Measurements from ENCODE around the gene BEGAIN.

BEGAIN gene

GRCh38 chr14:100546051-100546443 lies 41.2 kb downstream of the BEGAIN start:
- DNase-seq: no peak

DNA sequence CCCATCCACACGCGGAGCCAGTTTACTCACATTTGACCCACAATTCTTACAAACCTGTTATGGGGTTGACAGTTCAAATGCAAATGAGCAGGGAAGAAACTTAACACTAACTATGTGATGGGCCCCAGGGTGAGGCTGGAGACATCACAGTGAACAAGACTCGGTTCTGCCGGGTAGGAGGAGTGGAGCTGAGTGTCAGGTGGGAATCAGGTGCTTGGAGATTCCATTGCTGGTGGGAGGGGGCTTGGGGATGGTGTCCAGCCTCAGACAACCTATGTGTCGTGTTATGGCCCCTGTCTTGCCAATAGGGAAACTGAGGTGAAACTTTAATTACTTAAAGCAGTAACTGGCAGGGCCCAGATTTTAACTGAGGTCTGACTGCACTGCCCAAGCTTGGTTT lies 41.9 kb downstream of the BEGAIN start:
- no peak for DNase-seq

DNA sequence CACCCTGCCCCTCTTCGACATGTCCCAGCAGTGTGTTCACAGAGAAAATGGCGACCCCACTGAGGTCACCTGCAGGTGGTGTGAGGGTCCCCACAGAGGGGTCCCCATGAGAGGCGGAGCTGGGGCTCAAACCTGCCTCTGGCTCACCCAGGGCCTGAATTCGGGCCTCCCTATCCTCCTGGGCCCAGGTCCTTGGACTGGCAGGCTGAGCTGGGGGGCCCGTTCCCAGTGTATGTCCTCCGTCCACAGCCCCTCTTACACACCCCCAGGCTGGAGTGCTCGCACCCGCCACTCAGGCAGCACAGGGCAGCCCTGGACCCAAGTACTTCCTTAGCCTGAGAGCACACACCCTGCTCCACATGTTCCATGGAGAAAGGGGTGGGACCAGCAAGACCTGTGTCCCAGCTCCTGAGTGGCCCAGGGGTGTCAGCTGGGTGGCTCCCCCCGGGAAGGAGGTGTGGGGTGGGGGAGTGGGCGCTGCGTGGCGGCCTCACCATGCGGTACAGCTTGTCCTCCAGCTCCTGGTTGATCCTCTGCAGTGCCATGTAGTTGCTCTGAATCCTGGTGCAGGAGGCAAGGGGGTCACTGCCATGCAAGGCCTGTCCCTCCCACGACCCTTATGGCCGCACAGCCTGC lies 42.6 kb downstream of the BEGAIN start:
- DNase-seq: no peak

GRCh38 chr14:100543471-100544455 lies 43.5 kb downstream of the BEGAIN start:
- no peak for DNase-seq

- DNase-seq: no peak
Observed at GRCh38 chr14:100542619-100543205, 44.5 kb downstream of the BEGAIN start.

DNA sequence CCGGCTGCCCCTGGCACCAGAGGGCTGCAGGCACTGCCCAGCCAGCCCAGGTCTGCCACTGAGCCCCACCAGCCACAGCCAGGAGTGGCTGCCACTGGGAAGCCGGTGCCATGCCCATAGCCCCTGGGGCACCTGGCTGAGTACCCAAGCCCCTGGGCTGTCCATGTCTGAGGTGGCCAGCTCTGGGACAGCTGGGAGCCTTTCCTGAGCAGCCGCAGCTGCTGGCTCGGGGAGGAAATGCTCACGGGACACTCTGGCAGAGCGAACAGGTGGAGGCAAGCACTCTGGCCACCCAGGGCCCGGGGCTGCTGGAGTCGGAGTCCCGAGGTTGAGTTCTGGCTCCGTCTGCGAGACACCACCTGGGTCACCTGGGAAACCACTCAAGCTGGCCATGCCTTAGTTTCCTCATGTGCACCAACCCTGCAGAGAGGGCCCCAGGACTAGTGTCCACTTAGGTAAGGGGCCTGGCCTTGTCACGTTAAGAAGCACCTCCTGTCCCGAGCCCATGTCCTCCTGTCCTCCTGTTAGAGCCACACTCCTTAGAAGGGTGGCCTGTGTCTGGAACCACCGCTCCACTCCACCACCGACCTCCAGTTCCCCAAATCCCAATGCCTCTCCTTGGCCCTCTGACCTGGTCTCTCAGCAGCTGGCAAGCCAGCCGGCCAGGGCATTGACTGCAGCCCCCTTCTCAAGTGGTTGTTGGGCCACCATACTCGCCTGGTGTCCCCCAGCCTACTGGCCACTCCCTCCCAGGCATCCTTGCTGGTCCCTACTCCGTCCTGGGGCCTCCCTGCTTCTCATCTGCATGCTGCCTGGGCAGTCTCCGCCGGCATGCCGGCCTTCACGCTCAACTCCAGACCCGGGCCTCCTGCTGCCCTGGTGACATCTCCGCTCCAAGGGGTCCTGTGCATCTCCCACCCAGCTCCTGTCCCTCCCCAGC lies 45.3 kb downstream of the BEGAIN start:
- DNase-seq: no peak

DNA sequence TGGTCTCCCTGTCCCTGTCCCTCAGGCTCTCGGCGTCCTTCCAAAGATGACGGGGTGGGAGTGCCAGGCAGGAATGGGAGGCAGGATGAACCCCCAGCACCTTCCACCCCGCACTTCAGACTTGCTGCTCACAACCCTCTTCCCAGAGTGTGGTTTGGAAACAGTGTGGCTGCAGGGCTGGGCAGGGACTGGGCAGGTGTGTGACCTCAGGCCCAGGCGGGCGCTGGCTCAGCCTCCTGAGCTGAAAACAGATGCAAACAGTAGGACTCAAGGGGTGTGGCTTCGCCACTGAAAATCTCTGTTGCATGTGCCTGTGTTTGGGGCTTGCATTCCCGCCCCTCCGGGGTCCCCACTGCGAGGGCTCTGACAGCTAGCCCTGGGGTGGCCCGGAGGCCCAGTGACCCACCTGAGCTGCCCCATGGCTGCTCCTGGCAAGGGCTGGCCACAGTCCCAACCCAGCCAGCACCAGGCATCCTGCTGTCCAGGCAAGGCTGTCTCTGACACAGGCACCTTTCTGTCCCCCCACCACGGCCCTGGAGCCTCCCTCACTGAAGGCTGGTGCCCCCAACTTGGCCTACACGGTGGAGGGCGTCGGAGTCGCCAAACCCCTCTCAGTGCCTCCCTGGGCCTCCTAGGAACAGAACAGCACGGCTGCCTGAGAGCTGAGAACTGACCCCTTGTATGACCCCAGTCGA lies 46.1 kb downstream of the BEGAIN start:
- no peak for DNase-seq

DNA sequence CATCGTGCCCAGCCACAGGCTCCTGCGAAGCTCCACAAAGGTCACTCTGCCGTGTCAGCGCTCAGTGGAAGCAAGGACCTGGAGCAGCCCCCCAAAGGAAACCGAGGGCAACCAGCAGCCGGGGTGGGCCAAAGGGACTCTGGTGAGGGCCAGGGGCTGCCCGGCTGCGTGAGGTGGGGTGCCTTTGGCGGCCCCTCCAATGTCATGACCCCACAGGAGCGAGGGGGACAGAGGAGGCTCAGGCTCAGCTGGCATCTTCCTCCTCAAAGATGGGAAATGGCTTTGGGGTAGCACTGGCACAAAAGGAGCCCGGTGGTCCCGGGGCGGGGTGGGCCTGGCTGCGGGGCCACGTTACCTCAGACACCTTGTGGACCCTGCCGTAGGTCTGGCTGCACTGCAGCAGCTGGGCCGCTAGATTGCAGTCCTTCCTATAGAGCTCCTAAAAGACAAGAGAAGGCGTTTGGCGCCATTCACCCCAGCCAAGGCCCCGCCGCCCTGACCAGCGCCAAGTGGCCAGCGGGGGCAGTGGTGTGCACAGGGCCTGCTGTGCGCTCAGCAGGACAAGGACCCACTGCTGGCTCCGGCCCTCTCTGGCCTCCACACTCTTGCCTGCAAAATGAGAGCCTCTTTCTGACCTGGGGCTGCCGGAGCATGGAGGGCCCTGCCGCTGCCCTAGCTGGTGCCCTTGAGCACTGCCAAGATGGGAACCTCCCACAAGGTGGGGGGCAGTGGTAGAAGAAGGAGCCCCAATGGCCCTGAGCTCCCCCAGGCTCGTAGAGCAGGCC lies 46.9 kb downstream of the BEGAIN start:
- DNase-seq: no peak

DNA sequence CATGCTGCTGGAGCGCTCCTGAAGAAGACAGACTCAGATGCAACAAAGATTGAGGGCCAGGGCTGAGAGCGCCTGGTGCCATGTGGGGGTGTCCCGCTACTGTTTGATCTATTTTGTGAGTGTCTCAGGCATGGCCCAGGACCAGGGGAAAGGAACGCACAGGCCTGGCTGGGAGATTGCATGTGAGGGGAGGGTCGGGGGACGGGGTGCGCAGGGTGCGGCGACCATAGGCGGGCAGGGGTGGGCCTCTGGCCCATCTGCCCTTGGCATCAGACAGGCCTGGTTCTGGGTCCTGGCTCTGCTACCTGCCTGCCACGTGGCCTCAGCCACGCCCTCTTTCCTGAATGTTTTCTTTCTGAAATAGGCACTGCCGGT lies 47.5 kb downstream of the BEGAIN start:
- no peak for DNase-seq

GRCh38 chr14:100539003-100539660 lies 48.1 kb downstream of the BEGAIN start:
- no peak for DNase-seq

DNA sequence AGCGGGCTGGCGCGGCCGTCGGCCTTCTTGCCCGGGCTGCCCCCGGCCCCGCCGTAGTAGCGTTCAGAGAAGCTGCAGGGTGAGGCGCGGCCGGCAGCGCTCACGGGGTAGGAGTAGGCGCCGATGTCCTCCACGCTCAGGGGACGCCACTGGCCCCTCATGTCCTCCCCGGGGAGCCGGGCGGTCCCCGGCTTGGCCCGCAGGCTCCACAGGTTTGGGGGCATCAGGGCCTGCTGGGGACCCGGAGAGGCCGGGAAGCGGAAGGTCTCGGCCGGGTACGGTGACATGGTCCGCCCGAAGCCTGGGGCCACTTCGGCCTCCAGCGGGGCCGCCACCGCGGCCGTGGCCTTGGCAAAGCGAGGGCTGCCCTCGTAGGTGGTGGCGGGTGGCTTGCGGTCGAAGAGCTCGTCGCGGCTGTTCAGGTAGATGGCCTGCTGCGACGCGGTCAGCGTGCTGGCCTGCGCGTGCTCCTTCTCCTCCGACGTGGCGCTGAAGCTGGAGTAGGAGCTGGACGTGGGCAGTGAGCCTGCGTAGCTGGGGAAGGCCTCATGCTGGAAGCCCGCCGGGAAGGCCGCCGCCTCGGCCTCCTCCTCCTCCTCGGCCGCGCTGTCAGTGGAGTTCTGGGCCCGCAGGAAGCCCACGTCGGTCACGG lies 48.7 kb downstream of the BEGAIN start:
- DNase-seq: no peak

GRCh38 chr14:100537446-100538350 lies 49.5 kb downstream of the BEGAIN start:
- DNase-seq: no peak

- DNase-seq: no peak
Observed at GRCh38 chr14:100536721-100537445, 50.3 kb downstream of the BEGAIN start.

DNA sequence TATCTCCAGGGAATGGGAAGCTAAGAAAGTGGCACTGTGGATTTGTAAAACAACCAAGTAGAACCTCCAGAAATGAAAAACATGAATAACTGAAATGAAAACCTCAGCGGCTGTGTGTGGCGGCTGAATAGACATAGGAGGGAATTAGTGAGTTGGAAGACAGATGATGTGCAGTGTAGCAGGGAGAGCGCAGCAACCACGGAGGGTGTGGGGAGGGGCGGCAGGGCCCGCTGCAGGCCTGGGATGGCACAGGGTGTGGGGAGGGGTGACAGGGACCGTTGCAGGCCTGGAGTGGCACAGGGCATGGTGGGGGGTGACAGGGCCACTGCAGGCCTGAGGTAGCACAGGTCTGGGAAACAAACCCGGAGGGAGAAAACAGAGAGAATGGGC lies 51.1 kb downstream of the BEGAIN start:
- no peak for DNase-seq

DNA sequence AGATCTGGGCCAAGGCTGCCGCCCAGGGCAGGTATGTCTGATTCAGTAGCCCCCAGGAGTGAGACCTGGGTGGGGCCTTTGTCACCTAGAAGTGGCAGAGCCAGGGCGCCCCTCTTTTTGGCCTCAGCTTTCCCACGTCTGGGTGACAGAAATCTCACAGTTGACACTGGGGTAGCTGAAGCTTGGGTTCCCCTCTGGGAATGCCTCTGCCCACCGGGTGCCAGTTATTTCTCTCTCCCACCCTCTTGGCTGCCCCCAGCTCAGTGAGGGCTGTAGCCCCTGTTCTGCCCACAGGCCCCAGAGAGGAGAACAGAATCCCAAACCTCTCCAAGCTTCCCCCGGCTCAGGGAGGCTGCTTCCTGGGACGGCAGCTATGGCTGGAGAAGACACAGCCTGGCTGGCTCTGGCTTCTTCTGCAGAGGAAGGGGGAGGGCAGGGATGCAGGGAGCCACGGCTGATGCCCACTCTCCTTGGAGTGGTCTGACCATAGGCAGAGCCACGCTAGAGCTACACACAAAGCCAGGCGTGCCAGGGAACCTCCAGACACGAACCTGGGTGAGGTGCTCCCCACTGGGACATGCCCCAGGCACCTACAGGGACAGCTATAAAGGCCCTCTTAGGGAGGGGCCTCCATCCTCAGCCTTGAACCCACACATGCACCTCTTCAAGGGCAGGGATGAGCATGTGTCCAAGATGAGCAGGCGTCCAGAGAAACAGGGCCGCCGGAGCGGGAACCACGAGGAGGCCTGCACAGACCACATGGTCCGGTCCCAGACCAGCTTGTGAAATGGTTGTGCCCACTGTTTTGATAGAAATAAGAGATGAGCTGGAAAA lies 51.7 kb downstream of the BEGAIN start:
- DNase-seq: no peak

DNA sequence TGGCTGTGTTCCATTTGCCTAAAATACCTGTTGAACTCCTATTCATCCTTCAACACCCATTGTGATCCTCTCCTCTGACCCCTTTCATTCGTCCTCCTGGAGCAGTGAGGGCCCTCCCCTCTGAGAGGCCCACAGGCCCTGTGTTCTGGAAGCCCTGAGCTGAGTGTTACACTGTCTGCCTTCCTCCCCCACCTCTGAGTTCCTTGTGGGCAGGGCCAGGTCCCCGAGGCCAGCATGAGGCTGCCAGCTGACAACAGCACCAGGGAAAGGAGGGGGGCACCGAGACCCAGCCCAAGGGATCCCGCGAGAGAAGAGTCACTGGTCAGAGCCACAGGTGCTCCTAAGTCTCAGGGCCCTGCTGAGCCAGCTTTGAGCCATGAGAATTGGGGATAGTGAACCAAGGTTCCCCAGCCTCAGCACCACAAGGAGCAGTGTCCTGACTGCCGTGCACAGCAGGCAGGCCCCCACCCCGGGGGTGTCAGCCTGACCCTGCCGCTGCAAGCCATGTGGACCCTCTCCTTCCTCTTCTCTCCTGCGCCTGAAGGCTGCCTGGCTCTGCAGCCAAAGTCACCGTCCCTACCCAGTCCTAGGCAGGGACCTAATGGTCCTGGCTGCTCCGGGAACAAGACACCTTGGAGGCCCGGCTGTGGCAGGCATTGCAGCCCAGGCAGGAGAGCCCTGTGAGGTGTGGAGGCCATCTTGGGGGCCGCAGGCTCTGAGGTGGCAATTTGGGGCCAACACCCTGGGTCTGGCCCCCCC lies 52.5 kb downstream of the BEGAIN start:
- DNase-seq: no peak

Data from NCI-H524 treated with DMSO at 0.1 percent for 48 hours (cell line).